HepG2 (cell line): ENCODE measurements around the gene RRP12. TPM values are rescaled to one million over a fixed set of nuclear protein-coding genes. Genes with fewer than 3 reads are reported as not detected.

Experiments used
- CHD2 ChIP-seq: IDR thresholded peaks from 2 replicates; pipeline ENCODE4 v1.6.1; 2011; ENCODE audit warnings: low read depth, low read length, improper control_type of control experiment
- EHMT2 ChIP-seq: fragments of 200-600 bp; sonication (generic); IDR thresholded peaks from 2 replicates; pipeline ENCODE4 v1.7.0; 2017; ENCODE audit warnings: antibody characterized with exemption, low read depth, low read length, borderline replicate concordance
- FOXC1 ChIP-seq: sonication (generic); formaldehyde crosslinking; IDR thresholded peaks from 2 replicates; pipeline ENCODE4 v1.8.0; 2022; ENCODE audit warnings: mild to moderate bottlenecking, missing genetic modification reagents, borderline replicate concordance
- MBD4 ChIP-seq: IDR thresholded peaks from 2 replicates; pipeline ENCODE4 v1.6.1; 2012; ENCODE audit warnings: low read length, inconsistent platforms, borderline replicate concordance
- MEIS1 ChIP-seq: sonication (generic); formaldehyde crosslinking; IDR thresholded peaks from 2 replicates; pipeline ENCODE4 v1.9.0; 2021; ENCODE audit warnings: mild to moderate bottlenecking, missing genetic modification reagents, moderate library complexity, borderline replicate concordance
- NBN ChIP-seq: fragments of 450-650 bp; conservative IDR thresholded peaks from 2 replicates; pipeline ENCODE4 v1.6.1; 2017
- PBX2 ChIP-seq: IDR thresholded peaks from 2 replicates; pipeline ENCODE4 v1.6.1; 2016; ENCODE audit warnings: control low read depth
- PHF8 ChIP-seq: sonication (generic); formaldehyde crosslinking; IDR thresholded peaks from 2 replicates; pipeline ENCODE4 v1.5.0; 2020; ENCODE audit warnings: missing genetic modification reagents
- PLRG1 ChIP-seq: fragments of 450-650 bp; conservative IDR thresholded peaks from 2 replicates; pipeline ENCODE4 v1.6.1; 2016
- SNRNP70 ChIP-seq: fragments of 200-400 bp; formaldehyde crosslinking; IDR thresholded peaks from 2 replicates; pipeline ENCODE4 v1.6.1; 2017; ENCODE audit warnings: mild to moderate bottlenecking, low read depth, low read length, moderate library complexity
- SP2 ChIP-seq: sonication (generic); formaldehyde crosslinking; IDR thresholded peaks from 2 replicates; pipeline ENCODE4 v1.5.1; 2020; ENCODE audit warnings: mild to moderate bottlenecking, missing genetic modification reagents
- UBTF ChIP-seq: sonication (generic); formaldehyde crosslinking; IDR thresholded peaks from 2 replicates; pipeline ENCODE4 v1.4.0; 2020; ENCODE audit warnings: mild to moderate bottlenecking, missing genetic modification reagents
- ZC3H4 ChIP-seq: sonication (generic); formaldehyde crosslinking; IDR thresholded peaks from 2 replicates; pipeline ENCODE4 v1.4.0; 2020; ENCODE audit warnings: missing genetic modification reagents, borderline replicate concordance
- ZNF10 ChIP-seq: sonication (generic); formaldehyde crosslinking; IDR thresholded peaks from 2 replicates; pipeline ENCODE4 v1.4.0; 2020; ENCODE audit warnings: mild to moderate bottlenecking, low read depth, missing genetic modification reagents, borderline replicate concordance
- ZNF264 ChIP-seq: sonication (generic); formaldehyde crosslinking; IDR thresholded peaks from 2 replicates; pipeline ENCODE4 v1.4.0; 2020; ENCODE audit warnings: missing genetic modification reagents
- ZNF432 ChIP-seq: sonication (generic); formaldehyde crosslinking; IDR thresholded peaks from 2 replicates; pipeline ENCODE4 v1.5.0; 2020; ENCODE audit warnings: missing genetic modification reagents, mild to moderate bottlenecking, borderline replicate concordance
- ZNF468 ChIP-seq: sonication (generic); formaldehyde crosslinking; IDR thresholded peaks from 2 replicates; pipeline ENCODE4 v1.8.0; 2022; ENCODE audit warnings: mild to moderate bottlenecking, moderate library complexity, missing genetic modification reagents
- ZNF879 ChIP-seq: sonication (generic); formaldehyde crosslinking; IDR thresholded peaks from 2 replicates; pipeline ENCODE4 v1.8.1; 2023; ENCODE audit warnings: missing genetic modification reagents
- polyA plus RNA-seq, 8 experiments: library from polyadenylated mRNA; depleted of rRNA in 3 of 8; stranded (reverse) in 7 of 8; unstranded in 1 of 8; fragments of >200 nt; fragmentation: Illumina TruSeq in 4 of 8; extraction: Trizol in 4 of 8; gene quantifications; 2 replicates each; pipeline versions ENCODE4 v1.2.1 to v1.2.3, GENCODE V29; 2011 to 2016; ENCODE audit warnings: low read depth in 4 of 8, missing spikeins in 1 of 8, mixed read lengths in 1 of 8; ENCODE audit not compliant: insufficient read depth in 1 of 8
- total RNA-seq, 5 experiments: library from RNA; depleted of rRNA; stranded (reverse); fragments of >200 nt; fragmentation: Illumina TruSeq; extraction: Trizol; gene quantifications; 2 replicates each; pipeline ENCODE4 v1.2.3, GENCODE V29; 2016; ENCODE audit warnings: low read depth in 1 of 5
- TF ChIP-seq, protein P1 (sequence below): sonication (generic); formaldehyde crosslinking; conservative IDR thresholded peaks from 2 replicates; pipeline ENCODE4 v1.4.0; 2020; ENCODE audit warnings: missing genetic modification reagents
- TF ChIP-seq, protein P2 (sequence below), 2 experiments: sonication (generic) in 1 of 2; formaldehyde crosslinking in 1 of 2; IDR thresholded peaks; 2 replicates each; pipeline versions ENCODE4 v1.5.1 to v1.6.1; 2011 to 2020; ENCODE audit warnings: borderline replicate concordance in 1 of 2, low read depth in 1 of 2, low read length in 1 of 2, mild to moderate bottlenecking in 1 of 2, missing genetic modification reagents in 1 of 2, moderate library complexity in 1 of 2
- TF ChIP-seq, protein P3 (sequence below): sonication (generic); formaldehyde crosslinking; IDR thresholded peaks from 2 replicates; pipeline ENCODE4 v1.5.0; 2020; ENCODE audit warnings: missing genetic modification reagents, mild to moderate bottlenecking, borderline replicate concordance

RRP12 gene
- total and polyA plus RNA-seq, 2 of the 13 experiments (the other 11 are each of a cell fraction or from before 2014, with no cell fraction given) = 13.2 to 39.4 TPM

DNA sequence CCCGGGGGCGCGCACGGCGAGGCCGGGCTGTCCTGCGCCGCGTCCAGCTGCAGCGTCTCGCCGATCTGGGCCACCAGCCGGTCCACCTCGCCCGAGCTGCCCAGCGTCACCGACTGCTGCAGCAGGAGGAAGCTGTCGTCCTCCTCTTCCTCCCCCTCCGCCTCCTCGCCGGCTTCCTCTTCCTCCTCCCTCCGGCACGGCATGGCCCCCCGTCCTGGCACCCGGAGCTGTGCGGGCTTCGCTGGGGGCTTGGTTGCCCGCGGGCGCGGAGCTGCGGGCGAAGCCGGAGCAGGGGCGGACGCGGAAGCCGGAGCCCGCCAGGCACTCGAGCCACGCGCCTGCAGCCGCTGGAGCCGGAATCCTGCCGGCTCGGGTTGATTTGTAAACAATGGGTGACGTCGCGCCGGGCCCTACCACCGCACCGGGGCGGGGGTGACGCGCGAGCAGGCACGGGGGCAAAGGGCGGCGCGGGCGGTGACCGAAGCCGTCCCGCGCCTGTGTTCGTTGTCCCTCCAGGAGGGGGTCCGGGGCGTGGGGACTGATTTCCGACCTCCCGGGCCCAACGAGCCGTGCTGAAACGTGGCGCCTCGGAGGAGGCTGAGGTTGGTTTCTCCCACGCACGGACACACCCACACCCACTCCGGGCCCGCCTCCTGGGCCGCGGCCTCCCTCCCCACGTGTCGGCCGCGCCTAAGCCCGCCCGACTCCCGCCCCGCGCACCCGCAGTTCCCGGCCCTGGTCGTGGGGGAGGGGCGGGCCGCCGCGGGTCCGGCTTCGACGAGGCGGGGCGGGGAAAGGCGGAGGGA is 66.6 kb downstream of the RRP12 start, which contains the start of gene FRAT2 (continued):
- TF ChIP-seq, protein P1, sequence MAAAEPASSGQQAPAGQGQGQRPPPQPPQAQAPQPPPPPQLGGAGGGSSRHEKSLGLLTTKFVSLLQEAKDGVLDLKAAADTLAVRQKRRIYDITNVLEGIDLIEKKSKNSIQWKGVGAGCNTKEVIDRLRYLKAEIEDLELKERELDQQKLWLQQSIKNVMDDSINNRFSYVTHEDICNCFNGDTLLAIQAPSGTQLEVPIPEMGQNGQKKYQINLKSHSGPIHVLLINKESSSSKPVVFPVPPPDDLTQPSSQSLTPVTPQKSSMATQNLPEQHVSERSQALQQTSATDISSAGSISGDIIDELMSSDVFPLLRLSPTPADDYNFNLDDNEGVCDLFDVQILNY (CRISPR knock-in tag) = 0 out of 2 replicates have a peak, but pooled peaks have one; percentile 74
- TF ChIP-seq MBD4 (no peak), PLRG1 (no peak), ZNF432 (CRISPR knock-in tag) (no peak), EHMT2 (no peak), ZNF10 (CRISPR knock-in tag) (no peak), FOXC1 (no peak), SNRNP70 (no peak), PHF8 (CRISPR knock-in tag) (peak; percentile 70), NBN (no peak), ZNF468 (CRISPR knock-in tag) (no peak), UBTF (CRISPR knock-in tag) (peak; percentile 82; the same call in 1 of the 2 replicates), PBX2 (CRISPR knock-in tag) (no peak), ZNF879 (CRISPR knock-in tag) (no peak), CHD2 (no peak), SP2 (CRISPR knock-in tag) (no peak; the same call in 1 of the 2 replicates), ZNF264 (CRISPR knock-in tag) (peak; percentile 37; the same call in 1 of the 2 replicates), ZC3H4 (CRISPR knock-in tag) (no peak), MEIS1 (CRISPR knock-in tag) (peak; percentile 54; the same call in 1 of the 2 replicates)
- TF ChIP-seq, protein P2, sequence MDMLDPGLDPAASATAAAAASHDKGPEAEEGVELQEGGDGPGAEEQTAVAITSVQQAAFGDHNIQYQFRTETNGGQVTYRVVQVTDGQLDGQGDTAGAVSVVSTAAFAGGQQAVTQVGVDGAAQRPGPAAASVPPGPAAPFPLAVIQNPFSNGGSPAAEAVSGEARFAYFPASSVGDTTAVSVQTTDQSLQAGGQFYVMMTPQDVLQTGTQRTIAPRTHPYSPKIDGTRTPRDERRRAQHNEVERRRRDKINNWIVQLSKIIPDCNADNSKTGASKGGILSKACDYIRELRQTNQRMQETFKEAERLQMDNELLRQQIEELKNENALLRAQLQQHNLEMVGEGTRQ (IDR thresholded peaks at IDR 0.05; ENCODE audit: low read depth, low read length) = peak; percentile 3; the same call in 1 of the 2 replicates
- TF ChIP-seq, protein P2 (CRISPR knock-in tag; IDR thresholded peaks at IDR 0.05; ENCODE audit: borderline replicate concordance) = 0 out of 2 replicates have a peak, but pooled peaks have one; percentile 35
- TF ChIP-seq, protein P3, sequence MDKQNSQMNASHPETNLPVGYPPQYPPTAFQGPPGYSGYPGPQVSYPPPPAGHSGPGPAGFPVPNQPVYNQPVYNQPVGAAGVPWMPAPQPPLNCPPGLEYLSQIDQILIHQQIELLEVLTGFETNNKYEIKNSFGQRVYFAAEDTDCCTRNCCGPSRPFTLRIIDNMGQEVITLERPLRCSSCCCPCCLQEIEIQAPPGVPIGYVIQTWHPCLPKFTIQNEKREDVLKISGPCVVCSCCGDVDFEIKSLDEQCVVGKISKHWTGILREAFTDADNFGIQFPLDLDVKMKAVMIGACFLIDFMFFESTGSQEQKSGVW (CRISPR knock-in tag) = no peak
